ENCODE data around the gene JCAD.

- TF ChIP-seq CTCF (IDR thresholded peaks at IDR 0.05; ENCODE audit: insufficient read depth, low read length) (no peak), POLR2AphosphoS5 (IDR thresholded peaks at IDR 0.05; ENCODE audit: low read depth) (no peak), GABPA (IDR thresholded peaks at IDR 0.05; ENCODE audit: low read depth) (no peak), SPI1 (IDR thresholded peaks at IDR 0.05; ENCODE audit: borderline replicate concordance, low read depth) (no peak)
Measured at GRCh38 chr10:30017966-30018365, 41.4 kb downstream of the JCAD start.
